ENCODE results near the gene POU2F3. TPM values are rescaled to one million over a fixed set of nuclear protein-coding genes. Genes with fewer than 3 reads are reported as not detected.

POU2F3 gene
- total and polyA plus RNA-seq, 2 of the 4 experiments (the other 2 are of a cell fraction), result under 0.01 to 0.09 TPM

DNA sequence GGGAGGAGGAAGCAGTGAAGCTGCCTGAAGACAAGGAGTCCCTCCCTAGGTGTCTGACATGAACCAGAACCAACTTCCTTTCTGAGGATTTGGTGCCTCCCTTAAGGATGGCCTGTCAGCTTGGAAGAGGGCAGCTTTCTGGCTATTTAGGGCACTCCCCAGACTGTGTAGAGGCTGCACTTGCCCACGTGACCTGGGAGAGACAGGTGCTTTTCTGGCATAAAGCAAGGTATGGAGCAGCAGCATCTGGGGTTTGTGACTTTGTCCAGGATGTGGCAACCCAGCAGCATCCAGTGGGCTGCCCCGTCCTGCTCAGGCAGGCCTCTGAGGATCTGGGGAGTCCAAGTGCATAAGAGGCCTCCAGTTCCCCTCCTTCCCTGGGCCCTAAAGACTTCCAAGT, 43.2 kb downstream of the POU2F3 start:
- POLR2A ChIA-PET (ENCODE audit: unreplicated experiment), result no interaction called here
- Histone ChIP-seq H4K20me1 (ENCODE audit: insufficient read depth, low read length) (no peaks in the 10 kb centered on the region), H3K4me2 (ENCODE audit: low read depth, low read length) (no peak overlapping the region), H3K4me3 (ENCODE audit: insufficient read depth, low read depth, low read length) (no peak overlapping the region), H3K27ac (ENCODE audit: insufficient read depth, low read length) (no peak overlapping the region), H2AK9ac (replicated peaks; ENCODE audit: low read depth, low read length, poor library complexity) (no peak overlapping the region), H3K18ac (ENCODE audit: low read depth, low read length) (no peak overlapping the region), H2BK20ac (ENCODE audit: low read depth, low read length) (no peak overlapping the region), H2BK120ac (ENCODE audit: low read depth, low read length) (no peak overlapping the region), H3K56ac (ENCODE audit: extremely low read depth, insufficient read depth, low read length) (no peak overlapping the region), H3K9ac (ENCODE audit: low read depth, low read length) (no peak overlapping the region), H4K91ac (ENCODE audit: insufficient read depth, low read depth, low read length) (no peak overlapping the region), H2BK15ac (ENCODE audit: low read depth, low read length) (no peak overlapping the region), H2AFZ (replicated peaks; ENCODE audit: low read length, poor library complexity) (no peak overlapping the region), H3K79me1 (ENCODE audit: low read depth in 1 of 2, low read length in 2 of 2) (no peaks in the 10 kb centered on the region), H3K4me1 (ENCODE audit: control insufficient read depth, insufficient read depth, low read length) (no peaks in the 10 kb centered on the region), H2BK5ac (ENCODE audit: low read depth, low read length, poor library complexity, severe bottlenecking) (no peak overlapping the region), H3K9me3 (ENCODE audit: control insufficient read depth, insufficient read depth, low read length) (no peaks in the 10 kb centered on the region), H4K8ac (ENCODE audit: low read depth in 2 of 2, low read length in 2 of 2) (no peak overlapping the region), H3K9me1 (ENCODE audit: insufficient read depth, low read length) (no peaks in the 10 kb centered on the region), H2AK5ac (ENCODE audit: low read depth, low read length) (no peak overlapping the region), H3K27me3 (ENCODE audit: control insufficient read depth, insufficient read depth, low read length) (peaks cover 41% of the 10 kb centered on the region), H3K36me3 (ENCODE audit: control insufficient read depth, insufficient read depth, low read length) (no peaks in the 10 kb centered on the region), H4K5ac (ENCODE audit: low read depth, low read length) (no peak overlapping the region), H3K4ac (ENCODE audit: low read depth, low read length) (no peak overlapping the region), H3K23ac (ENCODE audit: low read depth, low read length) (no peak overlapping the region), H3K14ac (replicated peaks; ENCODE audit: low read depth, low read length) (no peak overlapping the region)
- no CpG with 5 or more reads among the region's 2 CpGs for WGBS, 2 experiments (ENCODE audit: extremely low coverage in 2 of 2, insufficient read length in 1 of 2)
- no TSS peak for BruUV-seq (replicated peaks)
- no peak for ATAC-seq (ENCODE audit: low read depth)
- CTCF ChIA-PET, result no interaction called here
- in situ Hi-C loops (cut with MboI; ENCODE audit: low sequenced_read_pairs) (no loop called here), dilution Hi-C loops (cut with HindIII; ENCODE audit: low sequenced_read_pairs, unreplicated experiment) (no loop called here), intact Hi-C loops (cut with micrococcal nuclease) (no loop called here)
- TF ChIP-seq CHD1 (IDR thresholded peaks at IDR 0.05; ENCODE audit: low read depth, low read length), result no peak
- TF ChIP-seq POLR2A (IDR thresholded peaks at IDR 0.05; ENCODE audit: low read depth, low read length), result no peak
- no peak for TF ChIP-seq BHLHE40 (IDR thresholded peaks at IDR 0.05; ENCODE audit: low read depth, low read length)
- TF ChIP-seq RCOR1 (IDR thresholded peaks at IDR 0.05; ENCODE audit: insufficient replicate concordance, low read length), result no peak
- no peak for TF ChIP-seq MAFK (IDR thresholded peaks at IDR 0.05; ENCODE audit: low read depth, low read length)
- TF ChIP-seq NFE2L2 (IDR thresholded peaks at IDR 0.05; ENCODE audit: low read depth, low read length), result no peak
- TF ChIP-seq, protein P1, sequence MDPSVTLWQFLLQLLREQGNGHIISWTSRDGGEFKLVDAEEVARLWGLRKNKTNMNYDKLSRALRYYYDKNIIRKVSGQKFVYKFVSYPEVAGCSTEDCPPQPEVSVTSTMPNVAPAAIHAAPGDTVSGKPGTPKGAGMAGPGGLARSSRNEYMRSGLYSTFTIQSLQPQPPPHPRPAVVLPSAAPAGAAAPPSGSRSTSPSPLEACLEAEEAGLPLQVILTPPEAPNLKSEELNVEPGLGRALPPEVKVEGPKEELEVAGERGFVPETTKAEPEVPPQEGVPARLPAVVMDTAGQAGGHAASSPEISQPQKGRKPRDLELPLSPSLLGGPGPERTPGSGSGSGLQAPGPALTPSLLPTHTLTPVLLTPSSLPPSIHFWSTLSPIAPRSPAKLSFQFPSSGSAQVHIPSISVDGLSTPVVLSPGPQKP (IDR thresholded peaks at IDR 0.05; ENCODE audit: borderline replicate concordance, low read depth, low read length), result no peak
- TF ChIP-seq RAD21 (IDR thresholded peaks at IDR 0.05; ENCODE audit: low read length), result no peak
- DNase-seq, result no peak
